ENCODE measurements around the gene EHMT1. TPM values are rescaled to one million over a fixed set of nuclear protein-coding genes. Genes with fewer than 3 reads are reported as not detected.

Gene EHMT1
- total RNA-seq, 1 experiment from 2014 or later: 63.9 TPM

- ChIA-PET CTCF (no interaction called here), POLR2A (no interaction called here)
- no peak overlapping the region for H3K4me3 ChIP-seq (ENCODE audit: low read depth in 2 of 2, low read length in 2 of 2)
- intact Hi-C loops (cut with micrococcal nuclease; ENCODE audit: unreplicated experiment) (no loop called here), in situ Hi-C loops (cut with HindIII; ENCODE audit: low pct_unique_long_range_greater_than_20kb, low sequenced_read_pairs) (no loop called here)
- no peaks in the 10 kb centered on the region for H3K27me3 ChIP-seq (ENCODE audit: control insufficient read depth, insufficient read depth, low read length)
- H3K9me3 ChIP-seq (ENCODE audit: control insufficient read depth, insufficient read depth, low read depth, low read length): no peaks in the 10 kb centered on the region
- H3K4me1 ChIP-seq (ENCODE audit: control insufficient read depth, insufficient read depth, low read length): no peaks in the 10 kb centered on the region
- BruUV-seq (replicated peaks): no TSS peak
- H3K36me3 ChIP-seq (ENCODE audit: control insufficient read depth, insufficient read depth, low read length): peaks cover 2% of the 10 kb centered on the region; the same call in 1 of the 2 replicates
- ATAC-seq (no peak), DNase-seq (ENCODE audit: low read depth, low spot score) (no peak)
- no peak overlapping the region for H3K27ac ChIP-seq (ENCODE audit: low read length)
- TF ChIP-seq TCF7L2 (IDR thresholded peaks at IDR 0.05; ENCODE audit: low read depth, low read length) (no peak), POLR2AphosphoS5 (IDR thresholded peaks at IDR 0.05; ENCODE audit: low read depth, low read length) (no peak), SIN3A (IDR thresholded peaks at IDR 0.05; ENCODE audit: borderline replicate concordance, insufficient read depth, low read depth, low read length) (no peak)
- TF ChIP-seq, protein P1, sequence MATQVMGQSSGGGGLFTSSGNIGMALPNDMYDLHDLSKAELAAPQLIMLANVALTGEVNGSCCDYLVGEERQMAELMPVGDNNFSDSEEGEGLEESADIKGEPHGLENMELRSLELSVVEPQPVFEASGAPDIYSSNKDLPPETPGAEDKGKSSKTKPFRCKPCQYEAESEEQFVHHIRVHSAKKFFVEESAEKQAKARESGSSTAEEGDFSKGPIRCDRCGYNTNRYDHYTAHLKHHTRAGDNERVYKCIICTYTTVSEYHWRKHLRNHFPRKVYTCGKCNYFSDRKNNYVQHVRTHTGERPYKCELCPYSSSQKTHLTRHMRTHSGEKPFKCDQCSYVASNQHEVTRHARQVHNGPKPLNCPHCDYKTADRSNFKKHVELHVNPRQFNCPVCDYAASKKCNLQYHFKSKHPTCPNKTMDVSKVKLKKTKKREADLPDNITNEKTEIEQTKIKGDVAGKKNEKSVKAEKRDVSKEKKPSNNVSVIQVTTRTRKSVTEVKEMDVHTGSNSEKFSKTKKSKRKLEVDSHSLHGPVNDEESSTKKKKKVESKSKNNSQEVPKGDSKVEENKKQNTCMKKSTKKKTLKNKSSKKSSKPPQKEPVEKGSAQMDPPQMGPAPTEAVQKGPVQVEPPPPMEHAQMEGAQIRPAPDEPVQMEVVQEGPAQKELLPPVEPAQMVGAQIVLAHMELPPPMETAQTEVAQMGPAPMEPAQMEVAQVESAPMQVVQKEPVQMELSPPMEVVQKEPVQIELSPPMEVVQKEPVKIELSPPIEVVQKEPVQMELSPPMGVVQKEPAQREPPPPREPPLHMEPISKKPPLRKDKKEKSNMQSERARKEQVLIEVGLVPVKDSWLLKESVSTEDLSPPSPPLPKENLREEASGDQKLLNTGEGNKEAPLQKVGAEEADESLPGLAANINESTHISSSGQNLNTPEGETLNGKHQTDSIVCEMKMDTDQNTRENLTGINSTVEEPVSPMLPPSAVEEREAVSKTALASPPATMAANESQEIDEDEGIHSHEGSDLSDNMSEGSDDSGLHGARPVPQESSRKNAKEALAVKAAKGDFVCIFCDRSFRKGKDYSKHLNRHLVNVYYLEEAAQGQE (IDR thresholded peaks at IDR 0.05; ENCODE audit: insufficient read depth in 1 of 2, low read depth in 2 of 2, low read length in 1 of 2): no peak
- TF ChIP-seq, protein P2, sequence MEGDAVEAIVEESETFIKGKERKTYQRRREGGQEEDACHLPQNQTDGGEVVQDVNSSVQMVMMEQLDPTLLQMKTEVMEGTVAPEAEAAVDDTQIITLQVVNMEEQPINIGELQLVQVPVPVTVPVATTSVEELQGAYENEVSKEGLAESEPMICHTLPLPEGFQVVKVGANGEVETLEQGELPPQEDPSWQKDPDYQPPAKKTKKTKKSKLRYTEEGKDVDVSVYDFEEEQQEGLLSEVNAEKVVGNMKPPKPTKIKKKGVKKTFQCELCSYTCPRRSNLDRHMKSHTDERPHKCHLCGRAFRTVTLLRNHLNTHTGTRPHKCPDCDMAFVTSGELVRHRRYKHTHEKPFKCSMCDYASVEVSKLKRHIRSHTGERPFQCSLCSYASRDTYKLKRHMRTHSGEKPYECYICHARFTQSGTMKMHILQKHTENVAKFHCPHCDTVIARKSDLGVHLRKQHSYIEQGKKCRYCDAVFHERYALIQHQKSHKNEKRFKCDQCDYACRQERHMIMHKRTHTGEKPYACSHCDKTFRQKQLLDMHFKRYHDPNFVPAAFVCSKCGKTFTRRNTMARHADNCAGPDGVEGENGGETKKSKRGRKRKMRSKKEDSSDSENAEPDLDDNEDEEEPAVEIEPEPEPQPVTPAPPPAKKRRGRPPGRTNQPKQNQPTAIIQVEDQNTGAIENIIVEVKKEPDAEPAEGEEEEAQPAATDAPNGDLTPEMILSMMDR (IDR thresholded peaks at IDR 0.05): no peak
Observed at GRCh38 chr9:137750007-137750406, 131.2 kb downstream of the EHMT1 start.

DNA sequence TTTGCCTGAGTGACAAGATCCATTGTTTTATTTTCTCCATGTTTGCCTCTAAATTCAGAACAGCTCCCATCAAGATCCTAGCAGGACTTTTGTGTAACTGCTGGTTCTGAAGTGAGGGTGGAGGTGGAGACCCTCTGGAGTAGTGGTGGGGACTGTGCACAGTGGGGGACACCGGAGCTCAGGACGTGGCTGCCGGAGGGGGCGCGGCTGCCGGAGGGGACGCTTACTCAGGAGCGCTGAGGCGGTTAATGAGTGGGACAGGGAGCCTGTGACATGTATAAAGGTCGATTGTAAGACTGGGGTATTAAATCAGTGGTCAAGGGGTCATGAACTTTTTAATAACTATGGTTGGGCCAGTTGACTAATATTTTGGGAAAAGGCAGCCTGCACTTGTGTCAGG, 131.8 kb downstream of the EHMT1 start:
- Histone ChIP-seq H3K4me1 (ENCODE audit: control insufficient read depth, insufficient read depth, low read length) (no peaks in the 10 kb centered on the region), H3K36me3 (ENCODE audit: control insufficient read depth, insufficient read depth, low read length) (peaks cover 2% of the 10 kb centered on the region; the same call in 1 of the 2 replicates), H3K9me3 (ENCODE audit: control insufficient read depth, insufficient read depth, low read depth, low read length) (no peaks in the 10 kb centered on the region), H3K4me3 (ENCODE audit: low read depth in 2 of 2, low read length in 2 of 2) (no peak overlapping the region), H3K27ac (ENCODE audit: low read length) (no peak overlapping the region), H3K27me3 (ENCODE audit: control insufficient read depth, insufficient read depth, low read length) (no peaks in the 10 kb centered on the region)
- in situ Hi-C loops (cut with HindIII; ENCODE audit: low pct_unique_long_range_greater_than_20kb, low sequenced_read_pairs) (no loop called here), intact Hi-C loops (cut with micrococcal nuclease; ENCODE audit: unreplicated experiment) (no loop called here)
- DNase-seq (ENCODE audit: low read depth, low spot score) (no peak), ATAC-seq (no peak)
- POLR2A ChIA-PET: no interaction called here
- CTCF ChIA-PET: no interaction called here
- BruUV-seq (replicated peaks): no TSS peak
- TF ChIP-seq, protein P2 (IDR thresholded peaks at IDR 0.05): no peak
- TF ChIP-seq, protein P1 (IDR thresholded peaks at IDR 0.05; ENCODE audit: insufficient read depth in 1 of 2, low read depth in 2 of 2, low read length in 1 of 2): no peak
- TF ChIP-seq SIN3A (IDR thresholded peaks at IDR 0.05; ENCODE audit: borderline replicate concordance, insufficient read depth, low read depth, low read length) (no peak), TCF7L2 (IDR thresholded peaks at IDR 0.05; ENCODE audit: low read depth, low read length) (no peak)

Data from Panc1 (cell line).